Neuronal stem cell (in vitro differentiated cells): ENCODE results near the gene JPH4.

ENCODE experiments used
- DNase-seq: peaks from one replicate; pipeline ENCODE4 v3.0.0-alpha.2; 2013; ENCODE audit warnings: low spot score
- H2AFZ ChIP-seq: one replicate; pipeline ENCODE4 v1.6.1; 2013; ENCODE audit warnings: mild to moderate bottlenecking, low read length, inconsistent platforms
- H2AK5ac ChIP-seq: 2 replicates; pipeline ENCODE4 v1.6.1; 2013; ENCODE audit warnings: low read depth, mild to moderate bottlenecking, inconsistent platforms, low read length, moderate library complexity, mixed read lengths
- H2BK120ac ChIP-seq: 2 replicates; pipeline ENCODE4 v1.6.1; 2013; ENCODE audit warnings: low read depth, mild to moderate bottlenecking, inconsistent platforms, low read length, moderate library complexity, mixed read lengths
- H2BK12ac ChIP-seq: one replicate; pipeline ENCODE4 v1.6.1; 2013; ENCODE audit warnings: low read length, inconsistent platforms
- H2BK15ac ChIP-seq: 2 replicates; pipeline ENCODE4 v1.6.1; 2013; ENCODE audit warnings: mild to moderate bottlenecking, low read length, inconsistent platforms, mixed read lengths
- H2BK5ac ChIP-seq: one replicate; pipeline ENCODE4 v1.6.1; 2013; ENCODE audit warnings: inconsistent platforms, mild to moderate bottlenecking, low read length, moderate library complexity
- H3K14ac ChIP-seq: one replicate; pipeline ENCODE4 v1.6.1; 2013; ENCODE audit warnings: low read length, inconsistent platforms
- H3K18ac ChIP-seq: 2 replicates; pipeline ENCODE4 v1.6.1; 2013; ENCODE audit warnings: low read length, inconsistent platforms
- H3K23ac ChIP-seq: 2 replicates; pipeline ENCODE4 v1.6.1; 2013; ENCODE audit warnings: low read depth, mild to moderate bottlenecking, mixed read lengths, low read length, inconsistent platforms; ENCODE audit not compliant: poor library complexity
- H3K27ac ChIP-seq: replicated peaks from 3 replicates; pipeline ENCODE4 v1.5.1; 2013; ENCODE audit warnings: low read length, inconsistent platforms
- H3K27me3 ChIP-seq, 3 experiments: 2 replicates each; pipeline ENCODE4 v1.6.1; 2013; ENCODE audit warnings: low read length in 3 of 3, mild to moderate bottlenecking in 2 of 3, inconsistent platforms in 1 of 3, low read depth in 1 of 3, mixed read lengths in 1 of 3, moderate library complexity in 1 of 3; ENCODE audit not compliant: control insufficient read depth in 3 of 3, insufficient read depth in 3 of 3
- H3K36me3 ChIP-seq, 2 donors: replicated peaks in 1 of 2; 2 replicates each; pipeline ENCODE4 v1.6.1; 2013; ENCODE audit warnings: low read length in 2 of 2; ENCODE audit not compliant: control insufficient read depth in 2 of 2, insufficient read depth in 2 of 2
- H3K4ac ChIP-seq: 2 replicates; pipeline ENCODE4 v1.6.1; 2013; ENCODE audit warnings: inconsistent platforms, mild to moderate bottlenecking, low read length, moderate library complexity
- H3K4me1 ChIP-seq, 2 donors: 1 replicate in 1 of 2; 2 replicates in 1 of 2; pipeline ENCODE4 v1.6.1; 2013; ENCODE audit warnings: low read length in 2 of 2, low read depth in 1 of 2; ENCODE audit not compliant: control insufficient read depth in 2 of 2, insufficient read depth in 1 of 2
- H3K4me2 ChIP-seq: one replicate; pipeline ENCODE4 v1.6.1; 2013; ENCODE audit warnings: mild to moderate bottlenecking, low read length, inconsistent platforms; ENCODE audit not compliant: insufficient read depth, poor library complexity, severe bottlenecking
- H3K4me3 ChIP-seq, 2 donors: 2 replicates each; pipeline ENCODE4 v1.5.1; 2013; ENCODE audit warnings: low read length in 2 of 2, mild to moderate bottlenecking in 2 of 2, inconsistent platforms in 1 of 2, moderate library complexity in 1 of 2
- H3K79me1 ChIP-seq: one replicate; pipeline ENCODE4 v1.6.1; 2013; ENCODE audit warnings: low read depth, mild to moderate bottlenecking, inconsistent platforms, low read length, moderate library complexity
- H3K9ac ChIP-seq: one replicate; pipeline ENCODE4 v1.6.1; 2013; ENCODE audit warnings: mild to moderate bottlenecking, low read depth, low read length, inconsistent platforms; ENCODE audit not compliant: poor library complexity
- H3K9me3 ChIP-seq, 2 donors: replicated peaks in 1 of 2; 2 replicates each; pipeline versions ENCODE3 to v1.6.1; 2013; ENCODE audit warnings: low read length in 2 of 2, mild to moderate bottlenecking in 2 of 2, inconsistent platforms in 1 of 2, low read depth in 1 of 2, mixed read lengths in 1 of 2, moderate library complexity in 1 of 2; ENCODE audit not compliant: control insufficient read depth in 2 of 2, insufficient read depth in 1 of 2
- H4K8ac ChIP-seq: one replicate; pipeline ENCODE4 v1.6.1; 2013; ENCODE audit warnings: low read depth, mild to moderate bottlenecking, inconsistent platforms, low read length, moderate library complexity
- H4K91ac ChIP-seq: one replicate; pipeline ENCODE4 v1.6.1; 2013; ENCODE audit warnings: low read length, low read depth, mild to moderate bottlenecking, inconsistent platforms; ENCODE audit not compliant: poor library complexity
- WGBS, 2 donors: extraction: QIAGEN DNeasy Blood & Tissue Kit; methylation state at CpG; one replicate each; pipeline ENCODE4 v1.1.7; 2013; ENCODE audit warnings: missing lambda C conversion rate in 2 of 2, mixed read lengths in 1 of 2; ENCODE audit not compliant: insufficient read length in 2 of 2, insufficient replicate concordance in 1 of 2; ENCODE audit errors: extremely low coverage in 2 of 2; 5-methylcytosine and 5-hydroxymethylcytosine counted together

JPH4 gene

GRCh38 chr14:23564876-23565275 lies 13.7 kb downstream of the JPH4 start:
- no peak overlapping the region for H2BK5ac ChIP-seq
- peaks cover 4 to 31% of the 10 kb centered on the region in 2 donors for H3K36me3 ChIP-seq
- no peak overlapping the region for H4K8ac ChIP-seq
- H4K91ac ChIP-seq, result no peak overlapping the region
- no peak overlapping the region for H2AK5ac ChIP-seq
- H3K18ac ChIP-seq, result no peak overlapping the region
- H3K4ac ChIP-seq, result no peak overlapping the region
- H3K79me1 ChIP-seq, result peaks cover 2% of the 10 kb centered on the region
- peaks cover 0 to 51% (median 0%) of the 10 kb centered on the region in 3 experiments for H3K27me3 ChIP-seq
- H3K23ac ChIP-seq, result no peak overlapping the region
- no peak overlapping the region for H3K4me3 ChIP-seq
- H3K9me3 ChIP-seq, result no peaks in the 10 kb centered on the region
- H2BK120ac ChIP-seq, result no peak overlapping the region
- no peak overlapping the region for H2AFZ ChIP-seq
- WGBS, 2 donors, result no CpG with 5 or more reads among the region's 7 CpGs
- DNase-seq, result no peak
- no peak overlapping the region for H3K14ac ChIP-seq
- H2BK15ac ChIP-seq, result no peak overlapping the region
- peaks cover 6 to 14% of the 10 kb centered on the region in 2 donors for H3K4me1 ChIP-seq
- peak overlapping the region; percentile 21 for H3K9ac ChIP-seq
- no peak overlapping the region for H3K4me2 ChIP-seq
- no peak overlapping the region for H2BK12ac ChIP-seq
- no peak overlapping the region for H3K27ac ChIP-seq

- Histone ChIP-seq H2AK5ac (no peak overlapping the region), H2AFZ (no peak overlapping the region), H3K4me3 (no peak overlapping the region), H2BK12ac (no peak overlapping the region), H2BK120ac (no peak overlapping the region), H3K9me3 (no peaks in the 10 kb centered on the region), H2BK15ac (no peak overlapping the region), H3K27me3 (peaks cover 0 to 46% (median 0%) of the 10 kb centered on the region in 3 experiments), H3K9ac (no peak overlapping the region), H3K27ac (no peak overlapping the region), H4K91ac (no peak overlapping the region), H3K79me1 (peaks cover 2% of the 10 kb centered on the region), H3K4ac (no peak overlapping the region), H4K8ac (no peak overlapping the region), H3K14ac (no peak overlapping the region), H3K23ac (peak overlapping the region; percentile 13), H3K36me3 (peaks cover 10 to 34% of the 10 kb centered on the region in 2 donors), H3K4me1 (peaks cover 6 to 8% of the 10 kb centered on the region in 2 donors), H3K4me2 (no peak overlapping the region), H2BK5ac (no peak overlapping the region), H3K18ac (no peak overlapping the region)
- WGBS, 2 donors, result no CpG with 5 or more reads among the region's 13 CpGs
- no peak for DNase-seq
Measured at GRCh38 chr14:23564181-23564812, 14.3 kb downstream of the JPH4 start.

GRCh38 chr14:23563473-23564180 lies 15.0 kb downstream of the JPH4 start:
- Histone ChIP-seq H3K36me3 (peaks cover 14 to 36% of the 10 kb centered on the region in 2 donors), H3K14ac (no peak overlapping the region), H3K79me1 (peaks cover 2% of the 10 kb centered on the region), H4K8ac (no peak overlapping the region), H3K4me2 (no peak overlapping the region), H3K4me3 (no peak overlapping the region), H2AFZ (no peak overlapping the region), H3K4ac (no peak overlapping the region), H3K4me1 (peaks cover 5 to 6% of the 10 kb centered on the region in 2 donors), H2BK15ac (no peak overlapping the region), H4K91ac (no peak overlapping the region), H2BK120ac (no peak overlapping the region), H2BK5ac (no peak overlapping the region), H3K9ac (no peak overlapping the region), H2AK5ac (no peak overlapping the region), H3K27me3 (peaks cover 0 to 40% (median 0%) of the 10 kb centered on the region in 3 experiments), H3K18ac (no peak overlapping the region), H3K9me3 (no peaks in the 10 kb centered on the region), H2BK12ac (no peak overlapping the region), H3K27ac (no peak overlapping the region), H3K23ac (peak overlapping the region; percentile 13)
- WGBS, 2 donors, result no CpG with 5 or more reads among the region's 14 CpGs
- no peak for DNase-seq

- H3K4me2 ChIP-seq, result no peak overlapping the region
Measured at GRCh38 chr14:23562822-23563472, 15.6 kb downstream of the JPH4 start.

More at GRCh38 chr14:23562822-23563472, 15.6 kb downstream of the JPH4 start:
- WGBS, 2 donors, result no CpG with 5 or more reads among the region's 2 CpGs
- Histone ChIP-seq H2BK12ac (no peak overlapping the region), H3K23ac (no peak overlapping the region), H3K14ac (no peak overlapping the region), H3K9ac (no peak overlapping the region), H4K91ac (no peak overlapping the region), H3K79me1 (peaks cover 2% of the 10 kb centered on the region), H3K36me3 (peaks cover 18 to 41% of the 10 kb centered on the region in 2 donors), H2BK5ac (no peak overlapping the region), H2BK15ac (no peak overlapping the region), H3K18ac (no peak overlapping the region), H2AFZ (no peak overlapping the region), H4K8ac (no peak overlapping the region), H3K27ac (no peak overlapping the region), H3K4me3 (no peak overlapping the region), H2AK5ac (no peak overlapping the region), H2BK120ac (no peak overlapping the region), H3K9me3 (no peaks in the 10 kb centered on the region), H3K4me1 (peaks cover 2 to 6% of the 10 kb centered on the region in 2 donors), H3K27me3 (peaks cover 0 to 33% (median 0%) of the 10 kb centered on the region in 3 experiments), H3K4ac (no peak overlapping the region)
- no peak for DNase-seq
